SK-N-SH treated with all-trans-retinoic acid at 6 μM for 48 hours (cell line): ENCODE measurements around the gene JMJD1C.

ENCODE experiments used
- CSDC2 ChIP-seq: fragments of 250-450 bp; sonication (Bioruptor Pico); IDR thresholded peaks from 2 replicates; pipeline ENCODE4 v1.5.0; 2020; ENCODE audit warnings: mild to moderate bottlenecking, moderate library complexity
- ESRRG ChIP-seq: fragments of 250-450 bp; sonication (Bioruptor Pico); IDR thresholded peaks from 2 replicates; pipeline ENCODE4 v1.6.1; 2021; ENCODE audit warnings: mild to moderate bottlenecking
- PATZ1 ChIP-seq: fragments of 250-450 bp; sonication (Bioruptor Pico); IDR thresholded peaks from 2 replicates; pipeline ENCODE4 v1.8.0; 2020; ENCODE audit warnings: mild to moderate bottlenecking, moderate library complexity, borderline replicate concordance
- PPARA ChIP-seq: fragments of 250-450 bp; sonication (Bioruptor Pico); IDR thresholded peaks from 2 replicates; pipeline ENCODE4 v1.5.0; 2020; ENCODE audit warnings: mild to moderate bottlenecking, borderline replicate concordance
- RARB ChIP-seq: fragments of 250-450 bp; sonication (Bioruptor Pico); IDR thresholded peaks from 2 replicates; pipeline ENCODE4 v1.8.0; 2021; ENCODE audit warnings: mild to moderate bottlenecking, moderate library complexity
- TSHZ2 ChIP-seq: fragments of 250-450 bp; sonication (Bioruptor Pico); IDR thresholded peaks from 2 replicates; pipeline ENCODE4 v1.5.0; 2020; ENCODE audit warnings: mild to moderate bottlenecking, moderate library complexity
- ZC3H10 ChIP-seq: fragments of 250-450 bp; sonication (Bioruptor Pico); IDR thresholded peaks from 2 replicates; pipeline ENCODE4 v1.5.1; 2021; ENCODE audit warnings: mild to moderate bottlenecking, moderate library complexity
- ZFP30 ChIP-seq: fragments of 450-650 bp; formaldehyde crosslinking; IDR thresholded peaks from 2 replicates; pipeline ENCODE4 v1.5.0; 2022; ENCODE audit warnings: mild to moderate bottlenecking, moderate library complexity
- TF ChIP-seq, protein P1 (sequence below): fragments of 250-450 bp; sonication (Bioruptor Pico); IDR thresholded peaks from 2 replicates; pipeline ENCODE4 v1.5.1; 2020; ENCODE audit warnings: low read depth, mild to moderate bottlenecking, moderate library complexity
- TF ChIP-seq, protein P2 (sequence below): fragments of 250-450 bp; sonication (Bioruptor Pico); IDR thresholded peaks from 2 replicates; pipeline ENCODE4 v1.8.0; 2021; ENCODE audit warnings: low read depth, mild to moderate bottlenecking, moderate library complexity, borderline replicate concordance

DNA sequence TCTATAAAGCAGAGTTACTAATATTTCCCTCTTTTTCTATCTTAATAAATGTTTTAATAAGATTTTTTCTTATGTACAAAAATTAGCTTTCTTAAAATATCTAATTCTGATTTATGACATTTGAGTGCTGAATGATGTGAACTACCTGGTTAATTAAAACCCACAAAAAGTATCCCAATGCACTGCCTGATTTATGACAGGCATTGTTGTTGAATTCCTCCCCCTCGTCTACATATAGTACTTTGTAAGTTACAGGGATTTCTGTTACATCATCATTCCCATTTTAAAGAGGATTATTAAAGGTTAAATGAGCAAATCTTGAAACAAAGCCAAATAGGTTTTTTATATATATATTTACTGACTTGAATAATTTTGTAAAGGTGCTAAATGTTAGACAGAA is 241.5 kb downstream of the JMJD1C start:
- no peak for TF ChIP-seq TSHZ2 (CRISPR knock-in tag)
- no peak for TF ChIP-seq RARB (CRISPR knock-in tag)
- no peak for TF ChIP-seq ZFP30 (CRISPR knock-in tag)
- TF ChIP-seq CSDC2 (CRISPR knock-in tag): no peak
- no peak for TF ChIP-seq ZC3H10 (CRISPR knock-in tag)
- TF ChIP-seq, protein P1, sequence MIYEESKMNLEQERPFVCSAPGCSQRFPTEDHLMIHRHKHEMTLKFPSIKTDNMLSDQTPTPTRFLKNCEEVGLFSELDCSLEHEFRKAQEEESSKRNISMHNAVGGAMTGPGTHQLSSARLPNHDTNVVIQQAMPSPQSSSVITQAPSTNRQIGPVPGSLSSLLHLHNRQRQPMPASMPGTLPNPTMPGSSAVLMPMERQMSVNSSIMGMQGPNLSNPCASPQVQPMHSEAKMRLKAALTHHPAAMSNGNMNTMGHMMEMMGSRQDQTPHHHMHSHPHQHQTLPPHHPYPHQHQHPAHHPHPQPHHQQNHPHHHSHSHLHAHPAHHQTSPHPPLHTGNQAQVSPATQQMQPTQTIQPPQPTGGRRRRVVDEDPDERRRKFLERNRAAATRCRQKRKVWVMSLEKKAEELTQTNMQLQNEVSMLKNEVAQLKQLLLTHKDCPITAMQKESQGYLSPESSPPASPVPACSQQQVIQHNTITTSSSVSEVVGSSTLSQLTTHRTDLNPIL (CRISPR knock-in tag): no peak
- TF ChIP-seq, protein P2, sequence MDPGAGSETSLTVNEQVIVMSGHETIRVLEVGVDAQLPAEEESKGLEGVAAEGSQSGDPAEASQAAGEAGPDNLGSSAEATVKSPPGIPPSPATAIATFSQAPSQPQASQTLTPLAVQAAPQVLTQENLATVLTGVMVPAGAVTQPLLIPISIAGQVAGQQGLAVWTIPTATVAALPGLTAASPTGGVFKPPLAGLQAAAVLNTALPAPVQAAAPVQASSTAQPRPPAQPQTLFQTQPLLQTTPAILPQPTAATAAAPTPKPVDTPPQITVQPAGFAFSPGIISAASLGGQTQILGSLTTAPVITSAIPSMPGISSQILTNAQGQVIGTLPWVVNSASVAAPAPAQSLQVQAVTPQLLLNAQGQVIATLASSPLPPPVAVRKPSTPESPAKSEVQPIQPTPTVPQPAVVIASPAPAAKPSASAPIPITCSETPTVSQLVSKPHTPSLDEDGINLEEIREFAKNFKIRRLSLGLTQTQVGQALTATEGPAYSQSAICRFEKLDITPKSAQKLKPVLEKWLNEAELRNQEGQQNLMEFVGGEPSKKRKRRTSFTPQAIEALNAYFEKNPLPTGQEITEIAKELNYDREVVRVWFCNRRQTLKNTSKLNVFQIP (CRISPR knock-in tag): no peak
- TF ChIP-seq ESRRG (CRISPR knock-in tag): no peak
- TF ChIP-seq PATZ1: no peak
- TF ChIP-seq PPARA (CRISPR knock-in tag): no peak
